ENCODE data around the gene GALNT13.

Gene GALNT13

GRCh38 chr2:154488801-154489200, 617.1 kb downstream of the GALNT13 start:
- TF ChIP-seq CTCF (conservative IDR thresholded peaks at IDR 0.05; ENCODE audit: low read depth, low read length): no peak
- H3K4me3 ChIP-seq (ENCODE audit: low read length): no peak overlapping the region
- no peak for DNase-seq (ENCODE audit: low read depth)

GRCh38 chr2:154489266-154489858, 617.6 kb downstream of the GALNT13 start:
- no peak for TF ChIP-seq CTCF (conservative IDR thresholded peaks at IDR 0.05; ENCODE audit: low read depth, low read length)
- H3K4me3 ChIP-seq (ENCODE audit: low read length): no peak overlapping the region
- DNase-seq (ENCODE audit: low read depth): no peak

GRCh38 chr2:154490530-154490929, 618.8 kb downstream of the GALNT13 start:
- no peak overlapping the region for H3K4me3 ChIP-seq (ENCODE audit: low read length)
- DNase-seq (ENCODE audit: low read depth): no peak
- no peak for TF ChIP-seq CTCF (conservative IDR thresholded peaks at IDR 0.05; ENCODE audit: low read depth, low read length)

GRCh38 chr2:154495455-154495868, 623.7 kb downstream of the GALNT13 start:
- TF ChIP-seq CTCF (conservative IDR thresholded peaks at IDR 0.05; ENCODE audit: low read depth, low read length): no peak
- H3K4me3 ChIP-seq (ENCODE audit: low read length): no peak overlapping the region
- DNase-seq (ENCODE audit: low read depth): no peak

- DNase-seq (ENCODE audit: low read depth): no peak
- no peak overlapping the region for H3K4me3 ChIP-seq (ENCODE audit: low read length)
These were observed 625.3 kb downstream of the GALNT13 start for GRCh38 chr2:154497019-154497418.

More at GRCh38 chr2:154497019-154497418, 625.3 kb downstream of the GALNT13 start:
- no peak for TF ChIP-seq CTCF (conservative IDR thresholded peaks at IDR 0.05; ENCODE audit: low read depth, low read length)
